GM12878 (cell line): ENCODE results near the gene LASP1. TPM values are rescaled to one million over a fixed set of nuclear protein-coding genes. Genes with fewer than 3 reads are reported as not detected.

ENCODE experiments used
- ATAC-seq: fragments of 200-7000 bp; cut with Tn5 transposase; 3 replicates; pipeline ENCODE4 v1.9.1; 2020; ENCODE audit warnings: mild to moderate bottlenecking, moderate library complexity
- BruUV-seq: library from RNA; stranded (reverse); fragments of 400-500 nt; replicated peaks from 2 replicates; lab custom pipeline; 2021; lab: Mats Ljungman, UMichigan
- CTCF ChIA-PET: fragments of 300-600 bp; sonication (Branson Sonifier 250); formaldehyde crosslinking; extraction: SDS; loops from one replicate; lab custom pipeline; 2021; ENCODE audit warnings: inconsistent platforms; lab: Yijun Ruan, JAX
- POLR2A ChIA-PET: fragments of 350-600 bp; formaldehyde crosslinking; extraction: SDS; loops from one replicate; lab custom pipeline; 2021; ENCODE audit warnings: inconsistent platforms; lab: Charles Lee
- RAD21 ChIA-PET: fragments of 300-600 bp; sonication (Branson Sonifier 250); formaldehyde crosslinking; loops from one replicate; lab custom pipeline; 2023; ENCODE audit warnings: antibody characterized with exemption; ENCODE audit not compliant: unreplicated experiment; lab: Charles Lee
- SMC1A ChIA-PET: fragments of 300-600 bp; sonication (Branson Sonifier 250); formaldehyde crosslinking; loops from one replicate; lab custom pipeline; 2023; ENCODE audit not compliant: unreplicated experiment, uncharacterized antibody; lab: Charles Lee
- DNase-seq: peaks from one replicate; pipeline ENCODE4 v3.0.0-alpha.2; 2011; ENCODE audit warnings: low read depth, low spot score
- FAIRE-seq: peaks from 3 replicates; lab custom pipeline; 2011; peaks lifted over from hg19 to GRCh38; lab: Jason Lieb, UNC
- H2AFZ ChIP-seq: 2 replicates; pipeline ENCODE4 v1.6.0; 2011; ENCODE audit warnings: low read depth, low read length, control low read depth; ENCODE audit not compliant: control insufficient read depth
- H3K27ac ChIP-seq: 2 replicates; pipeline ENCODE4 v1.5.1; 2011; ENCODE audit warnings: control low read depth; ENCODE audit not compliant: control insufficient read depth, insufficient read depth
- H3K27me3 ChIP-seq, 2 experiments: replicated peaks in 1 of 2; 2 replicates each; pipeline versions ENCODE4 v1.6.0 to v1.6.1; 2011; ENCODE audit warnings: low read length in 1 of 2; ENCODE audit not compliant: control insufficient read depth in 2 of 2, insufficient read depth in 2 of 2
- H3K36me3 ChIP-seq, 2 experiments: 2 replicates each; pipeline ENCODE4 v1.5.1; 2011; ENCODE audit warnings: low read length in 1 of 2; ENCODE audit not compliant: control insufficient read depth in 2 of 2, insufficient read depth in 2 of 2
- H3K4me1 ChIP-seq: 2 replicates; pipeline ENCODE4 v1.6.1; 2011; ENCODE audit warnings: mild to moderate bottlenecking, low read length, moderate library complexity, mixed read lengths; ENCODE audit not compliant: control insufficient read depth, insufficient read depth
- H3K4me2 ChIP-seq: 2 replicates; pipeline ENCODE4 v1.6.0; 2011; ENCODE audit warnings: control low read depth; ENCODE audit not compliant: control insufficient read depth, insufficient read depth
- H3K4me3 ChIP-seq: fragments of 200-600 bp; sonication (generic); 2 replicates; pipeline ENCODE4 v1.5.1; 2016
- H3K79me2 ChIP-seq: 2 replicates; pipeline ENCODE4 v1.6.0; 2011; ENCODE audit warnings: low read length; ENCODE audit not compliant: control insufficient read depth, insufficient read depth
- H3K9ac ChIP-seq: 2 replicates; pipeline ENCODE4 v1.8.0; 2011; ENCODE audit warnings: low read length, control low read depth, mixed read lengths; ENCODE audit not compliant: control insufficient read depth, insufficient read depth
- H3K9me3 ChIP-seq: replicated peaks from 3 replicates; pipeline ENCODE4 v1.5.1; 2011; ENCODE audit warnings: mild to moderate bottlenecking, low read length; ENCODE audit not compliant: control insufficient read depth, insufficient read depth
- H4K20me1 ChIP-seq: 2 replicates; pipeline ENCODE4 v1.6.0; 2011; ENCODE audit not compliant: control insufficient read depth, insufficient read depth
- BCL11A ChIP-seq: IDR thresholded peaks from 2 replicates; pipeline ENCODE4 v1.6.1; 2011; ENCODE audit warnings: low read depth, low read length
- BCLAF1 ChIP-seq: fragments of 450-650 bp; IDR thresholded peaks from 2 replicates; pipeline ENCODE4 v1.6.1; 2017; ENCODE audit warnings: antibody characterized with exemption, mild to moderate bottlenecking, moderate library complexity
- CBFB ChIP-seq: IDR thresholded peaks from 2 replicates; pipeline ENCODE4 v1.6.1; 2016; ENCODE audit warnings: antibody characterized with exemption, low read depth
- CHD1 ChIP-seq: IDR thresholded peaks from 2 replicates; pipeline ENCODE4 v1.6.1; 2012; ENCODE audit warnings: low read depth, low read length, improper control_type of control experiment
- CHD4 ChIP-seq: fragments of 200-600 bp; sonication (generic); IDR thresholded peaks from 2 replicates; pipeline ENCODE4 v1.6.1; 2016; ENCODE audit warnings: mild to moderate bottlenecking
- CTCF ChIP-seq, 3 experiments: IDR thresholded peaks in 2 of 3; conservative IDR thresholded peaks in 1 of 3; 2 replicates each; pipeline ENCODE4 v1.5.1; 2011; ENCODE audit warnings: low read depth in 3 of 3, low read length in 3 of 3, mild to moderate bottlenecking in 3 of 3, control low read depth in 2 of 3, moderate library complexity in 2 of 3, inconsistent platforms in 1 of 3, mixed read lengths in 1 of 3; ENCODE audit not compliant: control insufficient read depth in 2 of 3, insufficient read depth in 1 of 3; ENCODE audit errors: extremely low read depth in 1 of 3
- HCFC1 ChIP-seq: fragments of 150-350 bp; IDR thresholded peaks from 2 replicates; pipeline ENCODE4 v1.6.1; 2014; ENCODE audit warnings: low read length
- JUNB ChIP-seq: IDR thresholded peaks from 2 replicates; pipeline ENCODE4 v1.6.1; 2016; ENCODE audit warnings: antibody characterized with exemption, mild to moderate bottlenecking
- NKRF ChIP-seq: fragments of 450-650 bp; conservative IDR thresholded peaks from 2 replicates; pipeline ENCODE4 v1.6.1; 2017; ENCODE audit warnings: mild to moderate bottlenecking, moderate library complexity
- PBX3 ChIP-seq: IDR thresholded peaks from 2 replicates; pipeline ENCODE4 v1.6.1; 2011; ENCODE audit warnings: mild to moderate bottlenecking, low read depth, low read length, moderate library complexity; ENCODE audit not compliant: insufficient replicate concordance
- STAT1 ChIP-seq: fragments of 450-650 bp; conservative IDR thresholded peaks from 2 replicates; pipeline ENCODE4 v1.6.1; 2014; ENCODE audit warnings: antibody characterized with exemption, mild to moderate bottlenecking
- SUZ12 ChIP-seq: fragments of 200-600 bp; sonication (generic); IDR thresholded peaks from one replicate; pipeline ENCODE4 v1.6.1; 2018; ENCODE audit warnings: antibody characterized with exemption, mild to moderate bottlenecking; ENCODE audit not compliant: unreplicated experiment
- ZNF207 ChIP-seq: fragments of 450-650 bp; IDR thresholded peaks from 2 replicates; pipeline ENCODE4 v1.6.1; 2014; ENCODE audit warnings: antibody characterized with exemption, mild to moderate bottlenecking, borderline replicate concordance
- ZNF622 ChIP-seq: fragments of 450-650 bp; IDR thresholded peaks from 2 replicates; pipeline ENCODE4 v1.6.1; 2017; ENCODE audit warnings: mild to moderate bottlenecking, inconsistent platforms
- WGBS: methylation state at CpG from one replicate; pipeline ENCODE4 v1.1.6; 2016; ENCODE audit warnings: low lambda C conversion rate; ENCODE audit not compliant: insufficient replicate concordance, insufficient coverage; ENCODE audit errors: missing lambda C conversion rate; 5-methylcytosine and 5-hydroxymethylcytosine counted together
- in situ Hi-C: fragments of 300-500 bp; cut with MboI; formaldehyde crosslinking; loops from 9 replicates; pipeline ENCODE4 v1.14.3; 2018; ENCODE audit warnings: mixed read lengths
- intact Hi-C: fragments of 100-400 bp; cut with micrococcal nuclease; formaldehyde crosslinking; loops from one replicate; pipeline ENCODE4 v1.14.2; 2022; ENCODE audit not compliant: unreplicated experiment
- polyA plus RNA-seq, 11 experiments: library from polyadenylated mRNA; depleted of rRNA in 4 of 11; unstranded in 6 of 11; stranded (reverse) in 5 of 11; fragments of >200 nt; fragmentation: Nextera tagmentation in 4 of 11; fragmentation: Illumina TruSeq in 1 of 11; extraction: Ambion mirVana in 4 of 11; extraction: Trizol in 1 of 11; gene quantifications; 1 replicate in 1 of 11; 2 replicates in 10 of 11; pipeline versions ENCODE4 v1.2.1 to v1.2.3, GENCODE V29; 2011 to 2016; ENCODE audit warnings: inconsistent platforms in 2 of 11, missing spikeins in 2 of 11, low read depth in 1 of 11
- total RNA-seq, 4 experiments: library from RNA; depleted of rRNA in 3 of 4; stranded (reverse); fragments of >200 nt in 3 of 4; fragmentation: Illumina TruSeq in 1 of 4; extraction: Trizol in 1 of 4; gene quantifications; 2 replicates each; pipeline versions ENCODE4 v1.2.1 to v1.2.3, GENCODE V29; 2013 to 2021

LASP1 gene
- total and polyA plus RNA-seq, 10 of the 15 experiments (the other 5 are each of a cell fraction or from before 2014, with no cell fraction given), result 21.0 to 114 (median 59.3) TPM

GRCh38 chr17:38958326-38958725 is 88.5 kb downstream of the LASP1 start:
- in situ Hi-C loops, result no loop called here
- H2AFZ ChIP-seq, result no peak overlapping the region
- SMC1A ChIA-PET, result interaction anchor here (0.6 to 0.8 kb wide), 3 partner anchors 10 to 223 kb away, joined by 3 to 5 read pairs (median 3); no protein-coding TSS in a partner anchor

More at GRCh38 chr17:38958326-38958725, 88.5 kb downstream of the LASP1 start:
- 5% methylated on average over 1 of the region's 1 CpG for WGBS
- ChIA-PET RAD21 (no interaction called here), POLR2A (interaction anchor here (0.6 kb wide), 1 partner anchor 114 kb away, joined by 7 read pairs; no protein-coding TSS in a partner anchor), CTCF (interaction anchor here (0.7 to 1.1 kb wide), 2 partner anchors 25 to 274 kb away, joined by 3 to 5 read pairs; no protein-coding TSS in a partner anchor)
- H3K27me3 ChIP-seq, result no peaks in the 10 kb centered on the region
- no peak overlapping the region for H3K4me2 ChIP-seq
- no TSS peak for BruUV-seq
- intact Hi-C loops, result no loop called here
- no peaks in the 10 kb centered on the region for H3K9me3 ChIP-seq
- DNase-seq, result no peak
- no peaks in the 10 kb centered on the region for H3K36me3 ChIP-seq
- H3K79me2 ChIP-seq, result no peaks in the 10 kb centered on the region
- ATAC-seq, result no peak
- no peak overlapping the region for H3K27ac ChIP-seq
- TF ChIP-seq ZNF622 (no peak), SUZ12 (no peak), PBX3 (no peak), JUNB (no peak), NKRF (no peak), BCLAF1 (no peak), CHD1 (no peak), STAT1 (no peak), BCL11A (no peak), CHD4 (no peak), CBFB (no peak), CTCF (IDR thresholded peaks at IDR 0.05 in 2 of 3, conservative IDR thresholded peaks at IDR 0.05 in 1 of 3; ENCODE audit: control insufficient read depth in 2 of 3, extremely low read depth in 1 of 3, insufficient read depth in 1 of 3, low read depth in 3 of 3, low read length in 3 of 3) (no peak), HCFC1 (no peak), ZNF207 (no peak)
- no peak overlapping the region for H3K4me3 ChIP-seq
- H3K9ac ChIP-seq, result no peak overlapping the region
- H4K20me1 ChIP-seq, result no peaks in the 10 kb centered on the region
- no peaks in the 10 kb centered on the region for H3K4me1 ChIP-seq
- FAIRE-seq, result no peak
